Calu3 (cell line): ENCODE data around the gene TK2. TPM values are rescaled to one million over a fixed set of nuclear protein-coding genes. Genes with fewer than 3 reads are reported as not detected.

ENCODE experiments used
- BruUV-seq: library from RNA; stranded (reverse); fragments of 400-500 nt; replicated peaks from 2 replicates; lab custom pipeline; 2021; lab: Mats Ljungman, UMichigan
- CTCF ChIA-PET: fragments of 300-600 bp; sonication (Branson Sonifier 250); formaldehyde crosslinking; loops from one replicate; lab custom pipeline; 2022; ENCODE audit warnings: antibody characterized with exemption; lab: Charles Lee
- DNase-seq: peaks from one replicate; pipeline ENCODE4 v3.0.0; 2022
- H3K27ac Mint-ChIP-seq: one replicate; pipeline ENCODE4 v1.8.0; 2022; ENCODE audit warnings: mixed read lengths; ENCODE audit not compliant: unreplicated experiment
- H3K27me3 Mint-ChIP-seq: one replicate; pipeline ENCODE4 v1.8.0; 2022; ENCODE audit warnings: mixed read lengths; ENCODE audit not compliant: unreplicated experiment
- H3K36me3 Mint-ChIP-seq: one replicate; pipeline ENCODE4 v1.8.0; 2022; ENCODE audit warnings: mild to moderate bottlenecking, moderate library complexity, mixed read lengths; ENCODE audit not compliant: insufficient read depth, unreplicated experiment
- H3K4me1 Mint-ChIP-seq: one replicate; pipeline ENCODE4 v1.8.0; 2022; ENCODE audit warnings: mild to moderate bottlenecking, low read depth, mixed read lengths; ENCODE audit not compliant: unreplicated experiment
- H3K4me3 Mint-ChIP-seq: one replicate; pipeline ENCODE4 v1.8.0; 2022; ENCODE audit warnings: mild to moderate bottlenecking, low read depth, moderate library complexity, mixed read lengths; ENCODE audit not compliant: unreplicated experiment
- H3K9me3 Mint-ChIP-seq: one replicate; pipeline ENCODE4 v1.8.0; 2022; ENCODE audit warnings: low read depth, mixed read lengths; ENCODE audit not compliant: unreplicated experiment
- intact Hi-C: fragments of 100-400 bp; cut with micrococcal nuclease; formaldehyde crosslinking; loops from one replicate; pipeline ENCODE4 v1.10.0; 2022; ENCODE audit not compliant: unreplicated experiment
- total RNA-seq: library from RNA; stranded (reverse); gene quantifications from 2 replicates; pipeline ENCODE4 v1.2.3, GENCODE V29; 2022
- TF ChIP-seq, protein P1 (sequence below): fragments of 200-600 bp; IDR thresholded peaks from one replicate; pipeline ENCODE4 v1.8.0; 2022; ENCODE audit warnings: antibody characterized with exemption; ENCODE audit not compliant: unreplicated experiment

The TK2 gene
- total RNA-seq, 1 experiment from 2014 or later, result 53.2 TPM

- no TSS peak for BruUV-seq
- Mint-ChIP-seq H3K27ac (no peak overlapping the region), H3K36me3 (peaks cover 81% of the 10 kb centered on the region), H3K4me1 (peaks cover 44% of the 10 kb centered on the region), H3K27me3 (no peaks in the 10 kb centered on the region), H3K9me3 (no peaks in the 10 kb centered on the region), H3K4me3 (no peak overlapping the region)
- no peak for DNase-seq
- TF ChIP-seq, protein P1, sequence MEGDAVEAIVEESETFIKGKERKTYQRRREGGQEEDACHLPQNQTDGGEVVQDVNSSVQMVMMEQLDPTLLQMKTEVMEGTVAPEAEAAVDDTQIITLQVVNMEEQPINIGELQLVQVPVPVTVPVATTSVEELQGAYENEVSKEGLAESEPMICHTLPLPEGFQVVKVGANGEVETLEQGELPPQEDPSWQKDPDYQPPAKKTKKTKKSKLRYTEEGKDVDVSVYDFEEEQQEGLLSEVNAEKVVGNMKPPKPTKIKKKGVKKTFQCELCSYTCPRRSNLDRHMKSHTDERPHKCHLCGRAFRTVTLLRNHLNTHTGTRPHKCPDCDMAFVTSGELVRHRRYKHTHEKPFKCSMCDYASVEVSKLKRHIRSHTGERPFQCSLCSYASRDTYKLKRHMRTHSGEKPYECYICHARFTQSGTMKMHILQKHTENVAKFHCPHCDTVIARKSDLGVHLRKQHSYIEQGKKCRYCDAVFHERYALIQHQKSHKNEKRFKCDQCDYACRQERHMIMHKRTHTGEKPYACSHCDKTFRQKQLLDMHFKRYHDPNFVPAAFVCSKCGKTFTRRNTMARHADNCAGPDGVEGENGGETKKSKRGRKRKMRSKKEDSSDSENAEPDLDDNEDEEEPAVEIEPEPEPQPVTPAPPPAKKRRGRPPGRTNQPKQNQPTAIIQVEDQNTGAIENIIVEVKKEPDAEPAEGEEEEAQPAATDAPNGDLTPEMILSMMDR, result no peak
- CTCF ChIA-PET, result interaction anchor here (1.0 kb wide), 1 partner anchor 155 kb away, joined by 3 read pairs; no protein-coding TSS in a partner anchor
- intact Hi-C loops, result no loop called here
These were observed 11.6 kb upstream of the TK2 start for GRCh38 chr16:66561381-66562080.

DNA sequence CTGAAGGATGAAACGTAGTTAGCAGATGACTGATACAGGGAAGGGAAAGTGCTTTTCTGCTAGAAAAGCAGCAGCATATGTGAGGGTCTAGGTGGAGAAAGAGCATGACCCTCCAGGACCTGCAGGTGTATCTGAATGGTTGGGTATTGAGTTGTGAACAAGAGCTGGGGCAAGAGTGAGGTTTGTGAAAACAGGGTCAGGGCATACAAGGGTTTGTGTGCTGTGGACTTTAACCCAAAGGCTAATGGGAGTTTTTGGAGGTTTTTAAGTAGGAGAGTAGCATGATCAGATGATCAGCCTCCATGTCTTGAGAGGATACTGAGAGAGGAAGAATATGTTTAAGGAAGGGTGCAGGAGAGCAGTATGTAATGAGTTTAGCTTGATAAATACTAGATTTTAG lies 10.2 kb upstream of the TK2 start:
- peak overlapping the region; percentile 55 for H3K27ac Mint-ChIP-seq
- BruUV-seq, result no TSS peak
- no peak for DNase-seq
- intact Hi-C loops, result no loop called here
- TF ChIP-seq, protein P1, result no peak
- no peaks in the 10 kb centered on the region for H3K9me3 Mint-ChIP-seq
- H3K4me1 Mint-ChIP-seq, result peaks cover 57% of the 10 kb centered on the region
- CTCF ChIA-PET, result interaction anchor here (0.5 kb wide), 1 partner anchor 47 kb away, joined by 3 read pairs; no protein-coding TSS in a partner anchor
- peaks cover 78% of the 10 kb centered on the region for H3K36me3 Mint-ChIP-seq
- no peaks in the 10 kb centered on the region for H3K27me3 Mint-ChIP-seq
- peak overlapping the region; percentile 4 for H3K4me3 Mint-ChIP-seq

GRCh38 chr16:66554495-66554894 lies 4.6 kb upstream of the TK2 start:
- CTCF ChIA-PET, result interaction anchor here (1.0 kb wide), 1 partner anchor 46 kb away, joined by 4 read pairs; no protein-coding TSS in a partner anchor
- TF ChIP-seq, protein P1, result no peak
- intact Hi-C loops, result loop anchor here (5.0 kb wide), 1 partner anchor 147 kb away; no protein-coding TSS in a partner anchor

GRCh38 chr16:66554021-66554420 lies 4.1 kb upstream of the TK2 start:
- CTCF ChIA-PET, result interaction anchor here (1.0 to 3.9 kb wide), 3 partner anchors 31 to 147 kb away, joined by 4 to 20 read pairs (median 4); no protein-coding TSS in a partner anchor
- intact Hi-C loops, result loop anchor here (5.0 kb wide), 1 partner anchor 147 kb away; no protein-coding TSS in a partner anchor
- peak overlapping the region; percentile 92 for H3K4me3 Mint-ChIP-seq

More at GRCh38 chr16:66554495-66554894, 4.6 kb upstream of the TK2 start:
- no TSS peak for BruUV-seq
- Mint-ChIP-seq H3K9me3 (no peaks in the 10 kb centered on the region), H3K36me3 (peaks cover 82% of the 10 kb centered on the region), H3K27me3 (no peaks in the 10 kb centered on the region), H3K4me1 (peaks cover 60% of the 10 kb centered on the region), H3K4me3 (peak overlapping the region; percentile 92), H3K27ac (peak overlapping the region; percentile 96)
- no peak for DNase-seq

More at GRCh38 chr16:66554021-66554420, 4.1 kb upstream of the TK2 start:
- TF ChIP-seq, protein P1, result no peak
- Mint-ChIP-seq H3K27me3 (no peaks in the 10 kb centered on the region), H3K36me3 (peaks cover 83% of the 10 kb centered on the region), H3K27ac (peak overlapping the region; percentile 96), H3K4me1 (peaks cover 60% of the 10 kb centered on the region), H3K9me3 (no peaks in the 10 kb centered on the region)
- no TSS peak for BruUV-seq
- DNase-seq, result no peak
